K562 (cell line): ENCODE results near the gene SORCS1. TPM values are rescaled to one million over a fixed set of nuclear protein-coding genes. Genes with fewer than 3 reads are reported as not detected.

ENCODE experiments used
- HDGF ChIP-seq: fragments of 450-650 bp; IDR thresholded peaks from 2 replicates; pipeline ENCODE4 v1.6.1; 2016
- SETDB1 ChIP-seq: IDR thresholded peaks from one replicate; pipeline ENCODE4 v1.6.1; 2012; ENCODE audit warnings: low read length, control low read depth, inconsistent platforms
- SLC30A9 ChIP-seq: fragments of 250-450 bp; sonication (Bioruptor Pico); IDR thresholded peaks from 2 replicates; pipeline ENCODE4 v1.8.0; 2022; ENCODE audit warnings: mild to moderate bottlenecking, moderate library complexity
- ZFP1 ChIP-seq: fragments of 450-650 bp; formaldehyde crosslinking; IDR thresholded peaks from 2 replicates; pipeline ENCODE4 v1.4.0; 2020; ENCODE audit warnings: mild to moderate bottlenecking, mixed read lengths
- ZNF184 ChIP-seq: sonication (generic); formaldehyde crosslinking; IDR thresholded peaks from 2 replicates; pipeline ENCODE4 v1.5.0; 2020; ENCODE audit warnings: missing genetic modification reagents
- polyA plus RNA-seq, 8 experiments: library from polyadenylated mRNA; depleted of rRNA in 4 of 8; stranded (reverse) in 5 of 8; unstranded in 3 of 8; fragments of >200 nt; fragmentation: Nextera tagmentation in 2 of 8; fragmentation: Illumina TruSeq in 1 of 8; extraction: Ambion mirVana in 2 of 8; extraction: Trizol in 1 of 8; gene quantifications; 2 replicates each; pipeline versions ENCODE4 v1.2.1 to v1.2.3, GENCODE V29; 2011 to 2014; ENCODE audit warnings: inconsistent platforms in 1 of 8, missing spikeins in 1 of 8
- total RNA-seq, 7 experiments: library from RNA; depleted of rRNA in 6 of 7; stranded (reverse); fragments of >200 nt in 6 of 7; fragmentation: Illumina TruSeq in 2 of 7; extraction: Trizol in 2 of 7; gene quantifications; 2 replicates each; pipeline versions ENCODE4 v1.2.1 to v1.2.3, GENCODE V29; 2011 to 2021; ENCODE audit warnings: low replicate concordance in 1 of 7
- TF ChIP-seq, protein P1 (sequence below): fragments of 450-650 bp; IDR thresholded peaks from 2 replicates; pipeline ENCODE4 v1.6.1; 2018; ENCODE audit warnings: mild to moderate bottlenecking, low read depth; ENCODE audit not compliant: partially characterized antibody
- TF ChIP-seq, protein P2 (sequence below): fragments of 450-650 bp; formaldehyde crosslinking; IDR thresholded peaks from 2 replicates; pipeline ENCODE4 v1.4.0; 2022; ENCODE audit warnings: missing genetic modification characterization
- TF ChIP-seq, protein P3 (sequence below): fragments of 450-650 bp; formaldehyde crosslinking; IDR thresholded peaks from 2 replicates; pipeline ENCODE4 v1.4.0; 2020; ENCODE audit warnings: mild to moderate bottlenecking, moderate library complexity
- TF ChIP-seq, protein P4 (sequence below): fragments of 450-650 bp; IDR thresholded peaks from 2 replicates; pipeline ENCODE4 v1.6.1; 2016; ENCODE audit warnings: low read depth, mild to moderate bottlenecking, moderate library complexity
- TF ChIP-seq, protein P5 (sequence below): fragments of 250-450 bp; sonication (Bioruptor Pico); IDR thresholded peaks from 2 replicates; pipeline ENCODE4 v1.4.0; 2020
- TF ChIP-seq, protein P6 (sequence below), 2 experiments: fragments of 450-650 bp; IDR thresholded peaks; 2 replicates each; pipeline ENCODE4 v1.6.1; 2016; ENCODE audit warnings: mild to moderate bottlenecking in 2 of 2, borderline replicate concordance in 1 of 2, low read depth in 1 of 2, moderate library complexity in 1 of 2
- TF ChIP-seq, protein P7 (sequence below): sonication (generic); formaldehyde crosslinking; IDR thresholded peaks from 2 replicates; pipeline ENCODE4 v1.5.0; 2020; ENCODE audit warnings: missing genetic modification reagents

Gene SORCS1
- total and polyA plus RNA-seq, 9 of the 15 experiments (the other 6 are each of a cell fraction or from before 2014, with no cell fraction given), result 1.5 to 3.9 (median 2.7) TPM

DNA sequence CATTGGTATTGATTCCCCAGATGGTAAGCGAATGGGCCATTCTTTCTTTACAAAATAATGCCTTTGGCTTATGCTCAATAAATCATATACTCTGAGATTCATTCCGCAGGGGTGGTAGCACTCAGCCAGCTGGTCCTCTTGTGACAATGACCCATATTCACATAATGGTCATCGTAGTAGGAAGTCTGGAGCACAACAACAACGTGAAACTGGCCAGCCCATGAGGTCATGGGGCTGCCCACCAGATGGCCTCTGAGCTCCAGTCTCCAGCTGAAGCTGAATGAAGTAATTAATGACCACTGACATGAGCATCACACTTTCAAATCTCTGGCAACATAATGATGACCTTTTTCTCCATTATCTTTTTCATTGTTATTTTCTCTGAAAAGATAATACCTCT is 42.3 kb upstream of the SORCS1 start (continued):
- TF ChIP-seq, protein P1, sequence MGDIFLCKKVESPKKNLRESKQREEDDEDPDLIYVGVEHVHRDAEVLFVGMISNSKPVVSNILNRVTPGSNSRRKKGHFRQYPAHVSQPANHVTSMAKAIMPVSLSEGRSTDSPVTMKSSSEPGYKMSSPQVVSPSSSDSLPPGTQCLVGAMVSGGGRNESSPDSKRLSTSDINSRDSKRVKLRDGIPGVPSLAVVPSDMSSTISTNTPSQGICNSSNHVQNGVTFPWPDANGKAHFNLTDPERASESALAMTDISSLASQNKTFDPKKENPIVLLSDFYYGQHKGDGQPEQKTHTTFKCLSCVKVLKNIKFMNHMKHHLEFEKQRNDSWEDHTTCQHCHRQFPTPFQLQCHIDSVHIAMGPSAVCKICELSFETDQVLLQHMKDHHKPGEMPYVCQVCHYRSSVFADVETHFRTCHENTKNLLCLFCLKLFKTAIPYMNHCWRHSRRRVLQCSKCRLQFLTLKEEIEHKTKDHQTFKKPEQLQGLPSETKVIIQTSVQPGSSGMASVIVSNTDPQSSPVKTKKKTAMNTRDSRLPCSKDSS, result no peak
- TF ChIP-seq, protein P2, sequence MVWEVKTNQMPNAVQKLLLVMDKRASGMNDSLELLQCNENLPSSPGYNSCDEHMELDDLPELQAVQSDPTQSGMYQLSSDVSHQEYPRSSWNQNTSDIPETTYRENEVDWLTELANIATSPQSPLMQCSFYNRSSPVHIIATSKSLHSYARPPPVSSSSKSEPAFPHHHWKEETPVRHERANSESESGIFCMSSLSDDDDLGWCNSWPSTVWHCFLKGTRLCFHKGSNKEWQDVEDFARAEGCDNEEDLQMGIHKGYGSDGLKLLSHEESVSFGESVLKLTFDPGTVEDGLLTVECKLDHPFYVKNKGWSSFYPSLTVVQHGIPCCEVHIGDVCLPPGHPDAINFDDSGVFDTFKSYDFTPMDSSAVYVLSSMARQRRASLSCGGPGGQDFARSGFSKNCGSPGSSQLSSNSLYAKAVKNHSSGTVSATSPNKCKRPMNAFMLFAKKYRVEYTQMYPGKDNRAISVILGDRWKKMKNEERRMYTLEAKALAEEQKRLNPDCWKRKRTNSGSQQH (CRISPR knock-in tag), result no peak
- no peak for TF ChIP-seq SETDB1
- TF ChIP-seq, protein P3, sequence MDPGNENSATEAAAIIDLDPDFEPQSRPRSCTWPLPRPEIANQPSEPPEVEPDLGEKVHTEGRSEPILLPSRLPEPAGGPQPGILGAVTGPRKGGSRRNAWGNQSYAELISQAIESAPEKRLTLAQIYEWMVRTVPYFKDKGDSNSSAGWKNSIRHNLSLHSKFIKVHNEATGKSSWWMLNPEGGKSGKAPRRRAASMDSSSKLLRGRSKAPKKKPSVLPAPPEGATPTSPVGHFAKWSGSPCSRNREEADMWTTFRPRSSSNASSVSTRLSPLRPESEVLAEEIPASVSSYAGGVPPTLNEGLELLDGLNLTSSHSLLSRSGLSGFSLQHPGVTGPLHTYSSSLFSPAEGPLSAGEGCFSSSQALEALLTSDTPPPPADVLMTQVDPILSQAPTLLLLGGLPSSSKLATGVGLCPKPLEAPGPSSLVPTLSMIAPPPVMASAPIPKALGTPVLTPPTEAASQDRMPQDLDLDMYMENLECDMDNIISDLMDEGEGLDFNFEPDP (CRISPR knock-in tag), result no peak
- TF ChIP-seq ZNF184 (CRISPR knock-in tag), result no peak
- TF ChIP-seq, protein P4, sequence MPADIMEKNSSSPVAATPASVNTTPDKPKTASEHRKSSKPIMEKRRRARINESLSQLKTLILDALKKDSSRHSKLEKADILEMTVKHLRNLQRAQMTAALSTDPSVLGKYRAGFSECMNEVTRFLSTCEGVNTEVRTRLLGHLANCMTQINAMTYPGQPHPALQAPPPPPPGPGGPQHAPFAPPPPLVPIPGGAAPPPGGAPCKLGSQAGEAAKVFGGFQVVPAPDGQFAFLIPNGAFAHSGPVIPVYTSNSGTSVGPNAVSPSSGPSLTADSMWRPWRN, result no peak
- TF ChIP-seq, protein P5, sequence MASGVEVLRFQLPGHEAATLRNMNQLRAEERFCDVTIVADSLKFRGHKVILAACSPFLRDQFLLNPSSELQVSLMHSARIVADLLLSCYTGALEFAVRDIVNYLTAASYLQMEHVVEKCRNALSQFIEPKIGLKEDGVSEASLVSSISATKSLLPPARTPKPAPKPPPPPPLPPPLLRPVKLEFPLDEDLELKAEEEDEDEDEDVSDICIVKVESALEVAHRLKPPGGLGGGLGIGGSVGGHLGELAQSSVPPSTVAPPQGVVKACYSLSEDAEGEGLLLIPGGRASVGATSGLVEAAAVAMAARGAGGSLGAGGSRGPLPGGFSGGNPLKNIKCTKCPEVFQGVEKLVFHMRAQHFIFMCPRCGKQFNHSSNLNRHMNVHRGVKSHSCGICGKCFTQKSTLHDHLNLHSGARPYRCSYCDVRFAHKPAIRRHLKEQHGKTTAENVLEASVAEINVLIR (CRISPR knock-in tag), result no peak
- TF ChIP-seq, protein P6, sequence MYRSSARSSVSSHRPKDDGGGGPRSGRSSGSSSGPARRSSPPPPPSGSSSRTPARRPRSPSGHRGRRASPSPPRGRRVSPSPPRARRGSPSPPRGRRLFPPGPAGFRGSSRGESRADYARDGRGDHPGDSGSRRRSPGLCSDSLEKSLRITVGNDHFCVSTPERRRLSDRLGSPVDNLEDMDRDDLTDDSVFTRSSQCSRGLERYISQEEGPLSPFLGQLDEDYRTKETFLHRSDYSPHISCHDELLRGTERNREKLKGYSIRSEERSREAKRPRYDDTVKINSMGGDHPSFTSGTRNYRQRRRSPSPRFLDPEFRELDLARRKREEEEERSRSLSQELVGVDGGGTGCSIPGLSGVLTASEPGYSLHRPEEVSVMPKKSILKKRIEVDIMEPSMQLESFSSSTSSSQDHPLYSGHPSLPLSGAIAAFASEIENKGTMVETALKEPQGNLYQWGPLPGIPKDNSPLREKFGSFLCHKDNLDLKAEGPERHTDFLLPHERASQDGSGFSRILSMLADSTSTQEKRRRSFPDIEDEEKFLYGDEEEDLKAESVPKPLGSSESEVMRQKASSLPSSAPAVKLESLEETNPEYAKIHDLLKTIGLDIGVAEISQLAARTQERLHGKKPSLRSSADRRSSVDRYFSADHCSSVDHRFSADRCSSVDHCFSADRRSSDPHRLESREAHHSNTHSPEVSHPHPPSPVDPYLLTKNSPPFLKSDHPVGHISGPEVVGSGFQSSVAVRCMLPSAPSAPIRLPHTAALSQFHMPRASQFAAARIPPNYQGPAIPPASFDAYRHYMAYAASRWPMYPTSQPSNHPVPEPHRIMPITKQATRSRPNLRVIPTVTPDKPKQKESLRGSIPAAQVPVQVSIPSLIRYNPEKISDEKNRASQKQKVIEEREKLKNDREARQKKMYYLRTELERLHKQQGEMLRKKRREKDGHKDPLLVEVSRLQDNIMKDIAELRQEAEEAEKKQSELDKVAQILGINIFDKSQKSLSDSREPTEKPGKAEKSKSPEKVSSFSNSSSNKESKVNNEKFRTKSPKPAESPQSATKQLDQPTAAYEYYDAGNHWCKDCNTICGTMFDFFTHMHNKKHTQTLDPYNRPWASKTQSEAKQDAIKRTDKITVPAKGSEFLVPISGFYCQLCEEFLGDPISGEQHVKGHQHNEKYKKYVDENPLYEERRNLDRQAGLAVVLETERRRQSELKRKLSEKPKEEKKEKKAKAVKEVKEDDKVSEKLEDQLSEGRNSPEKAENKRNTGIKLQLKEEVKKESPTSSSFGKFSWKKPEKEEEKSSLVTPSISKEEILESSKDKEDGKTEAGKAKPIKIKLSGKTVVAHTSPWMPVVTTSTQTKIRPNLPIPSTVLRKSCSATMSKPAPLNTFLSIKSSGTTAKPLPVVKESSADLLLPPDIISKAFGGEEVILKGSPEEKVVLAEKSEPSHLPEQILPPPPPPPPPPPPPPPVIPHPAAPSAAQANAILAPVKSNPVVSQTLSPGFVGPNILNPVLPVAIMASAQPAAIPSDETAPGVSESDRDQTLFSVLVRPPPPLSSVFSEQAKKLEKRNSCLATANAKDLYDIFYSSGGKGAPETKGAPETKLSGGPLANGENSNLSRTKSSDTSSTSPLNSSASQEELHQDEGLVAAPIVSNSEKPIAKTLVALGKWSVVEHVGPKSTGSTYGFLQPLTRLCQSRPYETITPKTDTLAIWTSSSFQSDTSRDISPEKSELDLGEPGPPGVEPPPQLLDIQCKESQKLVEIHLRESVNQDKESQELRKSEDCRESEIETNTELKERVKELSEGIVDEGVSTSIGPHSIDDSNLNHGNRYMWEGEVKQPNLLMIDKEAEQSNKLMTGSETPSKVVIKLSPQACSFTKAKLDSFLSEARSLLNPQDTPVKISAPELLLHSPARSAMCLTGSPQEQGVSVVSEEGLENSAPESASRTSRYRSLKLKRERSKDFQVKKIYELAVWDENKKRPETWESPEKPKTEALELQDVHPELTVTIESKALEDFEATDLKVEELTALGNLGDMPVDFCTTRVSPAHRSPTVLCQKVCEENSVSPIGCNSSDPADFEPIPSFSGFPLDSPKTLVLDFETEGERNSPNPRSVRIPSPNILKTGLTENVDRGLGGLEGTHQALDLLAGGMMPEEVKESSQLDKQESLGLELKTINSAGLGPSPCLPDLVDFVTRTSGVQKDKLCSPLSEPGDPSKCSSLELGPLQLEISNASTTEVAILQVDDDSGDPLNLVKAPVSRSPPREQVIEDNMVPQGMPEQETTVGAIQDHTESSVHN (IDR thresholded peaks at IDR 0.05; ENCODE audit: borderline replicate concordance in 1 of 2, low read depth in 1 of 2), result no peak
- TF ChIP-seq ZFP1, result no peak
- no peak for TF ChIP-seq SLC30A9 (CRISPR knock-in tag)
- TF ChIP-seq HDGF, result no peak
- TF ChIP-seq, protein P7, sequence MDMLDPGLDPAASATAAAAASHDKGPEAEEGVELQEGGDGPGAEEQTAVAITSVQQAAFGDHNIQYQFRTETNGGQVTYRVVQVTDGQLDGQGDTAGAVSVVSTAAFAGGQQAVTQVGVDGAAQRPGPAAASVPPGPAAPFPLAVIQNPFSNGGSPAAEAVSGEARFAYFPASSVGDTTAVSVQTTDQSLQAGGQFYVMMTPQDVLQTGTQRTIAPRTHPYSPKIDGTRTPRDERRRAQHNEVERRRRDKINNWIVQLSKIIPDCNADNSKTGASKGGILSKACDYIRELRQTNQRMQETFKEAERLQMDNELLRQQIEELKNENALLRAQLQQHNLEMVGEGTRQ (CRISPR knock-in tag), result no peak
